ENCODE results near the gene MLXIPL.
A peak's percentile ranks its signal among the peaks of the same experiment; 100 is the strongest.
"Not testable (repeated sequence)": the region's sequence is repeated elsewhere in the genome, so short reads cannot be mapped to it uniquely, and the experiment has no call there.

Gene MLXIPL

GRCh38 chr7:73572767-73573186, 51.5 kb downstream of the MLXIPL start:
- no peaks in the 10 kb centered on the region for H3K27me3 ChIP-seq
- no peak overlapping the region for H3K4me3 ChIP-seq
- peaks cover 17 to 35% (median 24%) of the 10 kb centered on the region in 10 experiments for H3K4me1 ChIP-seq
- peak overlapping the region in 1 of 11 experiments; percentile 6; a peak in 2 of 22 replicates for H3K9ac ChIP-seq
- no peak overlapping the region; a peak in 1 of 22 replicates for H3K27ac ChIP-seq
- peaks cover 12 to 70% (median 57%) of the 10 kb centered on the region in 11 experiments; a peak in 19 of 22 replicates for H4K20me1 ChIP-seq
- peaks cover 75 to 93% (median 85%) of the 10 kb centered on the region in 11 experiments for H3K36me3 ChIP-seq
- no peak overlapping the region for H3K4me2 ChIP-seq
- no peak for TF ChIP-seq Cebpa-rat (IDR thresholded peaks at IDR 0.05)
- no peaks in the 10 kb centered on the region for H3K9me3 ChIP-seq (replicated peaks in 1 of 11)

DNA sequence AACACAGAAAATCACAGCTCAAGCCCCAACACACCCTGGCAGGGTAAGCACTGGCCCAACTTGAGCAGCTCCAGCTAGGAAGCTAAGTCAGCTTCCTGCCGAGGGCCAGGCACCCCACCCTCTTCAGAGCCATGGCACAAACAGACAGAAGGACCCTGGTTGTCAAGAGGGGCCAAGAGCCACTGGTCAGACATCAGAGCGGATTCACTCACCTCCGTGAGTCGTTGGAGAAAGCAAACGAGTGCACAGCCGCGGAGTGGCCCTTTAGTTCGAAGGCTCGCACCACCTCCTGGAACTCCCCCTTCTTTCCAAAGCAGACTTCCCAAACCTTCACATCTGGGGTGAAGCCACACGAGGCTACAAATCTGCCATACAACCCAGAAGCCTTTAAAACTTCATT, 53.3 kb downstream of the MLXIPL start:
- no peak overlapping the region for H3K27ac ChIP-seq
- H3K4me3 ChIP-seq, result no peak overlapping the region
- no peaks in the 10 kb centered on the region for H3K27me3 ChIP-seq
- no peaks in the 10 kb centered on the region for H3K9me3 ChIP-seq (replicated peaks in 1 of 11)
- H3K36me3 ChIP-seq, result peaks cover 71 to 90% (median 81%) of the 10 kb centered on the region in 11 experiments
- H3K9ac ChIP-seq, result no peak overlapping the region
- peaks cover 12 to 64% (median 50%) of the 10 kb centered on the region in 11 experiments; a peak in 19 of 22 replicates for H4K20me1 ChIP-seq
- no peak overlapping the region for H3K4me2 ChIP-seq
- TF ChIP-seq Cebpa-rat (IDR thresholded peaks at IDR 0.05), result no peak
- peaks cover 4 to 23% (median 11%) of the 10 kb centered on the region in 10 experiments; a peak in 17 of 20 replicates for H3K4me1 ChIP-seq

DNA sequence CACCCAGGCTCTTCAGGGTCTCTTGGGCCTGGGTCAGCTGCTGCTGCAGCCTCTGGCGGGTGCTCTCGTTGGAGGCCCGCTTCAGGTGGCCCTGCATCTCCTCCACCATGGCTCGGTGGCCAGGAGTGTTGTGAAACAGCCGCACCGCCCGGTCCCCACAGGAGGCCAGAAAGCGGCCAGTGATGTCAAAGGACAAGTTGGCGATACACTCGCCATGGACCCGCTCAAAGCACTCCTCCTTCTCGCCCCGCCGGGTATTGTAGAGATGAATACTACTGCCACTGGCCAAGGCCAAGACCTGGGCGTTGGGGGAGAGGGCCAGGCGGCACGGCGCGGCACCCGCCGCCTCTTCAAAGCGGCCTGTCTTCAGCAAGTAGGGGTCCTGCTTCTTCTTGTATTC, 53.8 kb downstream of the MLXIPL start:
- Histone ChIP-seq H4K20me1 (peaks cover 12 to 61% (median 45%) of the 10 kb centered on the region in 11 experiments; a peak in 19 of 22 replicates), H3K36me3 (peaks cover 67 to 85% (median 77%) of the 10 kb centered on the region in 11 experiments), H3K4me1 (peaks cover 7 to 22% (median 11%) of the 10 kb centered on the region in 10 experiments; a peak in 13 of 20 replicates), H3K27me3 (no peaks in the 10 kb centered on the region), H3K9ac (no peak overlapping the region), H3K4me3 (no peak overlapping the region), H3K4me2 (no peak overlapping the region), H3K27ac (no peak overlapping the region), H3K9me3 (replicated peaks in 1 of 11) (no peaks in the 10 kb centered on the region)
- TF ChIP-seq Cebpa-rat (IDR thresholded peaks at IDR 0.05), result no peak

DNA sequence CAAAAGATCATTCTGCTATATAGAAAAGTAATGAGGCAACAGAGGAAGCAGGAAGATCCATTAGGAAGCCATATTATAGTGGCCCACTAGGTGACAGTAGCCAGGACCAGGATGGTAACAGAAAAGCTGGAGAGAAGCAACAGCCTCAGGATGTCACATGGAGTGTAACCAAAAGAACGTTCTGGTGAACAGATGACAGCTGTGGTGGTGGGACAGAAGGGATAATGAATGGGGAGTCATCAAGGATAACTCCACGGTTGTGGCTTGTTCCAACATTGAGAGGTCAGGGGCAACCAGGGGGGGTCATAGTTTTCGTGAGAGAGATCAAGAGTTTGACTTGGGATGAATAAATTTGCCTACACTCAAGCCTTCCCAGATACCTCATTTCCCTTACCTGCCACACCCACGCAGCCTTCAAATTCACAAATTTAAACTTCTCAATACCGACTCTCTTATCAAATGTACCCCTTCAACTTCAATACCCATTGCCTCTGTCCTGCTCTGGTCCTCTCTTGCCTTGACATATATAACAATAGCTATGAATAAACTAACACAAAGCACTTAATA, 55.2 kb downstream of the MLXIPL start:
- Histone ChIP-seq H3K4me2 (no peak overlapping the region), H3K4me1 (peaks cover 7 to 14% (median 8%) of the 10 kb centered on the region in 10 experiments; a peak in 13 of 20 replicates), H3K27ac (no peak overlapping the region), H3K9ac (no peak overlapping the region), H3K27me3 (no peaks in the 10 kb centered on the region), H3K4me3 (no peak overlapping the region), H4K20me1 (peaks cover 6 to 47% (median 32%) of the 10 kb centered on the region in 11 experiments; a peak in 19 of 22 replicates), H3K9me3 (replicated peaks in 1 of 11) (no peaks in the 10 kb centered on the region), H3K36me3 (peaks cover 54 to 71% (median 64%) of the 10 kb centered on the region in 11 experiments)
- TF ChIP-seq Cebpa-rat (IDR thresholded peaks at IDR 0.05), result no peak

DNA sequence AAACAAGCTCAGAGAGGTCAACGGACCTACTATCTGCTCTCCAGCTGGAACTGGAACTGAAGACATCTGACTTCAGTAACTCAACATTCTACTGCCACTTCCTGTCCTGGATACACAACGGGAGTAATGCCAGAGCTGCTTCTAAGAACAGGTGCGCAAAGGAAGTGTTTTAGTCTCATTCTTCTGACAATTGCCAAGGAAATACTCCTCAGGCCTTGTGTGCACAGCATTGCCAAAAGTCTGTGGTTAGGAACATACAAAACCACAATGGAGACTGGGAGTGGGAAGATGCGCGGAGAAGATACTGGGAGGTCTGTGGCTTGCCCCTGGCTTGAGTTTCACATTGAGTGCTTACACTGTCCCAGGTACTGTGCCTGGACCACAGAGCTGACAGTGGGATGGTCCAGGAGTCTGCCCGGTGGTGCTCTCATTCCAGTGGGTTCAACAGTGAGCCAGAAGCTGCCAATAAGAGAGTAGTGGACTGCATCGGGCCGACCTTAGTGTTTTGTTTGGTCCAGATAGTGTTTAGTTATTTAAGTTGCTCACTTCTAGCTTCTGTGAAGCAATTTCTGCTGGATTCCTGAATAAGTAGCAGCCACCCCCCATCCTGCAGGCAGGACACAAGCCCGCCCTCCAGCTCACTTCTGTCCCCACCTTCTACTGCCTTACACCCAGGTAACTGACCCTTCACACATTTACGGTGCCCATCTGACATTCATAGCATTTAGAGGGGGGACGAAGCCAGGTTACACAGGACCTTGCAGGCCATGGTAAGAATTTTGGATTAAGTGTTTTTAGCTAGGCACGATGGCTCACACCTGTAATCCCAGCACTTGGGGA, 56.3 kb downstream of the MLXIPL start:
- no peaks in the 10 kb centered on the region for H3K27me3 ChIP-seq
- H3K36me3 ChIP-seq, result peaks cover 44 to 60% (median 53%) of the 10 kb centered on the region in 11 experiments
- peak overlapping the region in 1 of 11 experiments; percentile 4; a peak in 1 of 22 replicates for H3K4me2 ChIP-seq
- peaks cover 6 to 14% (median 8%) of the 10 kb centered on the region in 10 experiments; a peak in 13 of 20 replicates for H3K4me1 ChIP-seq
- H3K9ac ChIP-seq, result no peak overlapping the region
- no peak overlapping the region for H3K4me3 ChIP-seq
- peaks cover 0 to 36% (median 22%) of the 10 kb centered on the region in 11 experiments; a peak in 16 of 22 replicates for H4K20me1 ChIP-seq
- TF ChIP-seq Cebpa-rat (IDR thresholded peaks at IDR 0.05), result no peak
- H3K9me3 ChIP-seq (replicated peaks in 1 of 11), result no peaks in the 10 kb centered on the region
- no peak overlapping the region for H3K27ac ChIP-seq

DNA sequence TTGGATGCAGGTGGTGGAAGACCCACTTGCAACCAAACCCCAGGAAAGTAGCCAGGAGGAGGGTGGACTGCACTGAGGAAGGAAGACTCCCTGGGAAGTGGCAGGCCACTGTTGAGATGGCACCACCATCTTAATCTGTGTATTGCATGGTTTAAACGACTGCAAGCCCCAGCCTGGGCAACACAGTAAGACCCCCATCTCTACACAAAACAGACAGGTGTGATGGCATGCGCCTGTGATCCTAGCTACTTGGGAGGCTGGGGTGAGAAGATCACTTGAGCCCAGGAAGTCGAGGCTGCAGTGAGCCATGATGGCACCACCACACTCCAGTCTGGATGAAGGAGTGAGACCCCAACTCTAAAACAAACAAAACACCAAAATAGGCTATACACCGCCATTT, 57.2 kb downstream of the MLXIPL start:
- Histone ChIP-seq H3K27ac (no peak overlapping the region), H3K9me3 (replicated peaks in 1 of 11) (peaks cover 0 to 7% (median 3%) of the 10 kb centered on the region in 11 experiments; a peak in 5 of 22 replicates), H3K4me3 (no peak overlapping the region), H4K20me1 (peaks cover 0 to 28% (median 12%) of the 10 kb centered on the region in 11 experiments; a peak in 13 of 22 replicates), H3K4me2 (no peak overlapping the region), H3K36me3 (peaks cover 34 to 51% (median 44%) of the 10 kb centered on the region in 11 experiments), H3K27me3 (no peaks in the 10 kb centered on the region), H3K4me1 (peaks cover 6 to 14% (median 8%) of the 10 kb centered on the region in 10 experiments; a peak in 13 of 20 replicates), H3K9ac (no peak overlapping the region)
- TF ChIP-seq Cebpa-rat (IDR thresholded peaks at IDR 0.05), result no peak

GRCh38 chr7:73566431-73566830, 57.9 kb downstream of the MLXIPL start:
- Histone ChIP-seq H4K20me1 (peaks cover 0 to 27% (median 12%) of the 10 kb centered on the region in 11 experiments; a peak in 10 of 22 replicates), H3K9ac (peak overlapping the region in 1 of 11 experiments; percentile 54; a peak in 2 of 22 replicates), H3K4me1 (peaks cover 6 to 14% (median 8%) of the 10 kb centered on the region in 10 experiments; a peak in 13 of 20 replicates), H3K36me3 (peaks cover 27 to 44% (median 37%) of the 10 kb centered on the region in 11 experiments), H3K4me2 (peak overlapping the region; percentile 20 to 78 (median 49); a peak in 19 of 22 replicates), H3K4me3 (0 out of 20 replicates have a peak overlapping the region, but pooled peaks of 1 of the 10 experiments have one; percentile 18)
- not testable (repeated sequence) for H3K9me3 ChIP-seq (replicated peaks in 1 of 11); H3K27me3 ChIP-seq; H3K27ac ChIP-seq

DNA sequence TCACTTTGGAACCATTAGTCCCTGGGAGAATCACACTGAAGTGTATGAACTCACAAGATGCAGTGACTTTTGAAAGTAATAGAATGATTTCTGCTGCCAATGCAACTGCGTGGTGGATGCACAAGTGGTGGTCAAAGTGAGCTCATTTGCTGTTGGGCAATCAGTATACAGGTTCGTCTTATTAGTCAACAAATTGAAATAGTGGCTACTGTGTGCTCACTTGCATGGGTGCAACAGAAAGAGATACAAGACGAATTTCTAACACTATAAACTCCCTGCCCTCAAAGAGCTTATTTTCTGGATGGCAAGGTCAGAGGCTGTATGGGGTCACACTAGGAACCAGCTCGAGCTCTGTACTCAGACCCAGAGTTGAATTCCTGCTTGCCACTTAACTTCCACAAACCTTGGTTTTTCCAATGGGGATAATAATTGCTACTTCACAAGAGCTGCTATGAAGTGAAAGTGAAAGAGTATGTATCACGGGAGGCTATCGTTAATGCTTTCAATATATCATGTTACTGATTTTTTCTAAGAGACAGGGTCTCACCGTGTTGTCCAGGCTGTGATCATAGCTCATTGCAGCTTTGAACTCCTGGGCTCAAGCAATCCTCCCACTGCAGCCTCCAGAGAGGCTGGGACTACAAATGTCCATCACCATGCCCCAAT, 58.5 kb downstream of the MLXIPL start:
- H3K36me3 ChIP-seq, result peaks cover 21 to 38% (median 31%) of the 10 kb centered on the region in 11 experiments
- no peaks in the 10 kb centered on the region for H3K27me3 ChIP-seq
- H3K27ac ChIP-seq, result no peak overlapping the region
- peaks cover 6 to 14% (median 8%) of the 10 kb centered on the region in 10 experiments; a peak in 13 of 20 replicates for H3K4me1 ChIP-seq
- no peak for TF ChIP-seq Cebpa-rat (IDR thresholded peaks at IDR 0.05)
- peak overlapping the region in 1 of 10 experiments; percentile 18; a peak in 1 of 20 replicates for H3K4me3 ChIP-seq
- H4K20me1 ChIP-seq, result peaks cover 0 to 21% (median 10%) of the 10 kb centered on the region in 11 experiments; a peak in 10 of 22 replicates
- H3K4me2 ChIP-seq, result peak overlapping the region; percentile 20 to 78 (median 49); a peak in 20 of 22 replicates
- H3K9ac ChIP-seq, result peak overlapping the region in 3 of 11 experiments; percentile 2 to 54 (median 17); a peak in 4 of 22 replicates
- peaks cover 0 to 8% (median 3%) of the 10 kb centered on the region in 11 experiments; a peak in 5 of 22 replicates for H3K9me3 ChIP-seq (replicated peaks in 1 of 11)

All from BLaER1 treated with 17β-estradiol and CSF1 and Interleukin-3, amounts not matched to agents 10 nM and 100 nM (cell line).